HG02852 (cell line): ENCODE measurements around the gene RASGRP2.

Experiments
- ATAC-seq: cut with Tn5 transposase; IDR thresholded peaks from one replicate; pipeline ENCODE4 v1.9.1; 2021; ENCODE audit warnings: mild to moderate bottlenecking, moderate library complexity; ENCODE audit not compliant: unreplicated experiment

The RASGRP2 gene

DNA sequence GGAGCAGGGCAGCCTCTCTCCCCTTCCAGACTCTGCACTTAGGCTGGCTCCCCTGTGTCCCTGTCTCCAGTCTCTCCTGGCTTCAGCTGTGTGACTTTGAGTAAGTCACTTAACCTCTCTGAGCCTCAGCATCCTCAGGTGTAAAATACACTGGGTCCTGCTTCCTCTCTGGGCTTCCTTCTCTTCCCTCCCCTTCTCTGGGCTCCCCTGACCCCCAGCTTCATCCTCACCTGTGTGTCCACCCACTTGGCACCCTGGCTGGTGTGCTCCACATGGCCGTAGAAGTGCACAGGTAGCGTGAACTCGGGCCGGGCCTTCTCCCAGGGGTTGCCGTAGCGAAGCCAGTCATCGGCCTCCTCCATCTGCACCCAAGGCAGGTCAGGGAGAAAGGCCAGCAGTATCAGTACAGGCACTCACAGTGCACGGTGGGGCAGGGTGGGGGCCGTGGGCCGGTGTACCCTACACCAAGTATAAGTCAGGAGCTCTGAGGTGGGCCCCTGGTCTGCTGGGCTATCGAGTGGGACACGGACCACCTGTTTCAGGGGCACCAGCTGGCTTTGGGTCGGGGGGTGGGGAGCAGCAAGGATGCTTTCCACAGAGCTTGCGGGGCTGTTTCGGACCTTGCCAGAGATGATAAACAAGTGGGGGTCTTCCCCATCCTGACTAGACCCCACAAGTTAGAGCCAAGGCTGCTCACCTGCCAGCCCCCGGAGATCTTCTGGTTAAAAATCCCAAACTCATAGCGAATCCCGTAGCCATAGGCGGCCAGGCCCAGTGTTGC lies 13.8 kb upstream of the RASGRP2 start:
- no peak for ATAC-seq

DNA sequence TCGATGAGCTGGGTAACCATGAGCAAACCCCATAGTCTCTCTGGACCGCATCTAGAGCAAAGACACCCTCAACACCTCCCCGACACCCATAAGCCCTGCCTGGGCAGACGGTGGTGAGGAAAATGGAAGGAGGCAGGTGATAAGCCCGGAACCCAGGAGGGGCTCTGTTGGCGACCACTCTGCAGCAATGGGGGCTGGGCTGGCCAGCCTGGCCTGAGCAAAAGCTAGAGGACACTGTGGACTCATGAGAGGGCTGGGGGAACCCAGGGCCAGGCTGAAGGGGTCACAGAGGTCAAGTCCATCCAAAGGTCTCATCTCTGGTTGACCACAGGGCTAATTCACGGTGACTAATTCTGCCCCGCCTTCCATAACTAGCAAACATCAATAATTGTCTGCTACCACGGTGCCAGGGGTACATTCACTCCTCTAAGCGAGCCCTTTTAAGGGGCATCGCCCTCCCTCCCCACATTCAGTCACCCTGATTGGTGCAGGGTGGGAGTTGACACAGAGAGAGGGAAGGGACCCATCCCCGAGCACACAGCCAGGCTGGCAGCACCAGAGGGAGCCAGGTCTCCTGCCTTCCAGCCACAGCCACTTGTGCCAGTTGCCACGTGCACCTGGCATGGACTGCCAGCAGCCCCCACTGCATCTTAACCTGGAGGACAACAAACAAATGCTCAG lies 11.9 kb upstream of the RASGRP2 start:
- ATAC-seq, result no peak

DNA sequence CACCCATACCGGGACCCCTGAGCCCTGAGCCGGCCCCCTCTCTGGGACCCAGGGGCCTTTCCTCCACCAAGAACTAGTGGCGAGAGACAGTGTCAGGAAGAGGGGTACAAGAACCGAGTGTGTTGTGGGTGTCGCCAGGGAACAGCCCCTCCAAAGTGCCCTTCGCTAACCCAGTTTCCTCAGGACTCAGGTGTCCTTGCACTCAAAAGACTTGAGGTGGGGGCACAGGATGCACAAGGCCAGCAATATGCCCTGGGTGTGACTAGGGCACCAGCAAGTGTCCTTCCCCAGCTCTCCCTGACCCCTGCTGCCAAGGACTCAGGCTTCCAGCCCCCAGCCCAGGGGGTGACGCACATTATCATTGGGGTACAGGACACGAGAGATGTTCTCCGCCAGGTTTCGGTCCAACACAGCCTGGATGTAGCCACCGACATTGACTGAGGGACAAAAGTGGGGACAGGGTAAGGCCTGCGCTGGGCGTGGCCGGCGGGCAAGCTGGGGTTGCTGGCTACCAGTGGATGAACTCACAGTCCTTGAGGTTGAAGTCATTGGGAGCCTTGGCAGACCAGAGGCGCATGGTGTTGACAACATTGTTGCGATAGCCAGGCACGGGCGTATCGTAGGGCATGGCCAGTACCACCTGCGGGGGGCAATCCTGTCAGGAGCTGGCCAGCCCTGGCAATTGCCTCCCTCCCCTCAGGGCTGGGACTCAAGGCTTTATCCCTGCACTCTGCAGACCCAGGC lies 11.1 kb upstream of the RASGRP2 start:
- ATAC-seq, result no peak

DNA sequence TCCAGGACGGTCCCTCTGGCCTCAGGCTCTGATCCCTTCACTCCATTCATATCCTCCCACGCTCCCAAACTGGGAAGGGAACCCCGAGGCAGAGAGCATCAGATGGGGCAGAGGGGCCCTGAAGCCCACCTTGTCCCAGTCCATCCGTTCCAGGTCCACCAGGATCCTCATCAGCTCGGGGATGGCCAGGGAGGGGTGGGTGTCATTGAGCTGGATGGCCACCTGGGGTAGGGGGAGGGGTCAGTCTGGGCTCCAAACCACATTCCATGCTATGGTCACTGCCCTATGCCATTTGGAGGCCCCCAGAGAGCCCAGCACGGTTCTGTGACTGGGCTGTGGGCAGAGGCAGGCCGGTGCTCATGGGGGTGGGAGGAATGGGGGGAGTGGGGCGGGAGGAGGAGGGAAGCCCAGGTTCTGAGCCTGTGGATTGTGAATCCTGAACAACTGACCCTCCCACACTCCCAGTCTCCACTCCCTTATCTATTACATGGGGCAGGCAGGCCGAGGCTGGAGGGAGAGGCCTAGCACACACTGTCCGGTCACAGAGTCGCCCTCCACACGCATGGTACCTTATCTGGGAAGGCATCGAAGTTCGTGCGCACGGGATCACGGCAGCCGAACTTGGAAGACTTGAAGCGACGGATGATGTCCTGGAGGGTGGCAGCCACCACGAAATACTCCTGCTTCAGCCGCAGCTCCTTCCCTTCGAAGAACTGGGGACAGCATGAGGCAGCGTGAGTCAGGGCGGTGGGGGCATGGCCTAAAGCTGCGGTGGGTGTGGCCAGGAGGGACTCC lies 10.4 kb upstream of the RASGRP2 start:
- no peak for ATAC-seq

DNA sequence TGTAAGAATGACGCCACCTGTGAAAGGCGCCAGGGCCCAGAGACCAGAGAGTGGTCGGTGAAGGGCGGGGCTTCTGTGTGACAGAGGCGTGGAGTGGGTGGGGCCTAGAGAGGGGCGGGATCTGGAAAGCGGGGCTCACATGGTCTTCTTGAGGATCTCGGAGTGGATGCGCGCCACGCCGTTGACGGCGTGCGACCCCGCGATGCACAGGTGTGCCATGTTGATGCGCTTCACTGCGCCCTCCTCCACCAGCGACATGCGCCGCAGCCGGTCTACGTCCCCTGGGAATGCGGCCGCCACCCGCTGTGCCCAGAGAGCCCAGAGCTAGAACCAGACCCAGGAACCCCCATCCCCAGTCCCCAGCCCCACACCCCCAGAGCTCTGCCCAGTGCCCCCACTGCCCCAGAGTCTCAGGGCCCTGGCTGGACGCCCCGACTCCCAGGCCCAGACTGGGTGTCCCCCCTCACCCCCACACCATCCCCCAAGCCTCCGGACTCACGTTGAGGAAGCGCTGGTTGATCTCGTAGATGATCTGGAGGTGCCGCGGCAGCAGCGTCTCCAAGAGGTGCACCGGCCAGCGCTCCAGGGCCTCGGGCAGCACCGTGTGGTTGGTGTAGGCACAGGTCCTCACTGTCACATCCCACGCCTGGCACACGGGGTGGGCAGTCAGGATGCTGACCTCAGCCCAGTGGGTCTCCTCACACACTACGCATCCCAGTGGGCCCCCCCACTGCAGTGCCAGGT lies 9.6 kb upstream of the RASGRP2 start:
- no peak for ATAC-seq

DNA sequence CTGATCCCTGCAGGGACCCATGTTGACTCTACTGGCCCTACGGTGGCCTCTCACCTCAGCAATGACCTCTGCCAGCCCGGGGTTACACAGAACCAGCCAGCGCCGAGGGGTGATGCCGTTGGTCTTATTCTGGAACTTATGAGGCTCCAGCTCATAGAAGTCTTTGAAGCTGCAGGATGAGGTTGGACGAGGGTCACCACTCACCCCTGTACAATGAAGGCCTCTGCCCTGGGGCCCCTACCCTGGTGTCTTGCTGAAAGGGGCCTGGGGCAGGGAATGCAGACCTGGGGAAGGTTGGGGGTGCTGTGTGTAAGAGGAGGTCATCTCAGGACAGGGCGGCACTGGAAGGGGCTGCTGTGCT lies 9.1 kb upstream of the RASGRP2 start:
- no peak for ATAC-seq

DNA sequence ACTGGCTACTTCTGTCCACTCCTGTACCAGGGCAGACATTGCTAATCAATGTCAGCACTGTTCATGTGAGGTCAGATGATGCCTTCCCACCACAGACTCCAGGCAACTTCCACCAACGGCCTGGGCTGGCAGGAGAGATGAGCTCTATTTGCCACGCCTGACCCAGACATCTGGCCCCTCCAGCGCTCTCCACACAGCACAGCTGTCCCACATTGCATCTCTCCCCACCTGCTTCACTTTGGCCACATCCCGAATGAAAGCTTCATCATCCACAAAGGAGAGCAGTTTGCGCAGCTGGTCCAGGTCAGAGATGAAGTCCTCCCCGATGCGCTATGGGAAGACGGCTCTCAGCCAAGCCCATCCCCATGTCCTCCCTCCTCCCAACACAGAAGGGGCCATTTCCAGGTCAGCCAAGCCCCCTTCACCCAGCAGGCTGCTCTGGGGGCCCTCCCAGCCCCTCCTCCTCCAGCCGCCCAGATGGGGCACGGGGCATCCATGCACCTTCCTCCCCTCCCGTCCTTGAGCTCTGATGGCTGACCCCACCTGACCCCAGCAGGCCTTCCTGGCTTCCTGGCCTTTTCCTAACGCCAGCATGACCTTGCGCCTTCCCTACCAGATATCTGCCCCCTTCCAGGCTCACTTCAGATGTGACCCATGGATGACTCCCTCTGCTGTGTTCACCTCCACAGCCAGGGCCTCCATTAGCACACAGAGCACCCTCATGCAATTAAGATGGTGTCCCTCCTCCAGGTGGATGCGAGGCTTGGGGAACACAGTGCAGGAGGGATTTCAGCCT lies 8.4 kb upstream of the RASGRP2 start:
- no peak for ATAC-seq

DNA sequence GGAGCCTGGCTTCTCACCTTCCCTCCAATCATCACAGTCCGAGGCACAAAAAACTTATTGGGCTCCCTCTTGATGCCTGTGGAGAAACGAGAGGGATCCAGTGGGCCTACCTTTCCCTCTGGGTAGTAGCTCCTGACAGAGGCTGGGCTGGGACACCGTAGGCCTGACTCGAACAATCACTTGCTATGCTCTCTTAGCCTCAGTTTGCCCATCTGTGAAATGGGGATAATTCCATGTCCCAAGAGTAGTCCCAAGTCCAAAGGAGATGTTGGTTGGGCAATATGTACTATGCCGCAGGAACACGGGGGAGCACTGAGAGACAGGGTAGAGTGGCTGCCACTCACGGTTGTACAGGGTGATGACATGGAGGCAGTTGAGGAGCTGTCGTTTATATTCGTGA lies 7.6 kb upstream of the RASGRP2 start:
- ATAC-seq, result no peak

DNA sequence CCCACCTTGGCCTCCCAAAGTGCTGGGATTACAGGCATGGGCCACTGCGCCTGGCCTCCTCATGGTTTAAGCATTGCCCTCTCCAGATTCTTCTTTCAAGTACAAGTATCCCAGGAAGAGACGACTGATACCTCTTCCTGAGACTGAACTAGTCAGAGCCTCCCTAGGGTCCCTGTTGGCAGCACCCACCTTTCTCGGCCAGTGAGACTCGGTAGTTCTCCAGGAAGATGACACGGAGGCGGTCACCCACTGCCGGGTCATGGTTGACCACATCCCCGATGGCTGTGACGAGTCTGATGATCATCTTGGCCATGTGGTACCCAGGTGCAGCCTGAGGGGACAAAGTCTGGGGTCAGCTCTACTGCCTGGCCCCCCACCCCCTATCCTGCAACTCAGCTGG lies 7.2 kb upstream of the RASGRP2 start:
- ATAC-seq, result no peak

DNA sequence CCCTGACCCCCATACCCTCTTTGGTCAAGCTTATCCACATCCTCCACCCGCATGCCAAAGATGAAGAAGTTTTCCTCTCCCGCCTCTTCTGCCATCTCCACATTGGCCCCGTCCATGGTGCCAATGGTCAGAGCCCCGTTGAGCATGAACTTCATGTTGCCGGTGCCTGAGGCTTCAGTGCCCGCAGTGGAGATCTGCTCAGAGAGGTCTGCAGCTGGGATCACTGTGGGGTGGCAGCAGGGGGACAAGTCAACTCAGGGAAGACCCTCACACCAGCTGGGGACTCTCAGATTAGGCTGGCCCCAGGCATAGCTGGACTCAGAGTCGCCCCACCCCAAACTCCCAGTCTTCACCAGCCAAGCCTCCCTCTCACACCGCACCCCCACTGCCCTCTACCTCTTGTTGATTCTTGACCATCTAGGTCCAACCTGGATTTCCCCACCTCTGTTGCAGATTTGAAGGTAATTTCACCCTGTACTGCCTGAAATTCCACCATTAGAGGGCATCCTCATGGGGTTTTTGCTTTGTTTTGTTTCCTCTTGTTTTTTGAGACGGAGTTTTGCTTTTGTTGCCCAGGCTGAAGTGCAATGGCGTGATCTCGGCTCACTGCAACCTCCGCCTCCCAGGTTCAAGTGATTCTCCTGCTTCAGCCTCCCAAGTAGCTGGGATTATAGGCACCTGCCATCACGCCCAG lies 6.6 kb upstream of the RASGRP2 start:
- no peak for ATAC-seq

DNA sequence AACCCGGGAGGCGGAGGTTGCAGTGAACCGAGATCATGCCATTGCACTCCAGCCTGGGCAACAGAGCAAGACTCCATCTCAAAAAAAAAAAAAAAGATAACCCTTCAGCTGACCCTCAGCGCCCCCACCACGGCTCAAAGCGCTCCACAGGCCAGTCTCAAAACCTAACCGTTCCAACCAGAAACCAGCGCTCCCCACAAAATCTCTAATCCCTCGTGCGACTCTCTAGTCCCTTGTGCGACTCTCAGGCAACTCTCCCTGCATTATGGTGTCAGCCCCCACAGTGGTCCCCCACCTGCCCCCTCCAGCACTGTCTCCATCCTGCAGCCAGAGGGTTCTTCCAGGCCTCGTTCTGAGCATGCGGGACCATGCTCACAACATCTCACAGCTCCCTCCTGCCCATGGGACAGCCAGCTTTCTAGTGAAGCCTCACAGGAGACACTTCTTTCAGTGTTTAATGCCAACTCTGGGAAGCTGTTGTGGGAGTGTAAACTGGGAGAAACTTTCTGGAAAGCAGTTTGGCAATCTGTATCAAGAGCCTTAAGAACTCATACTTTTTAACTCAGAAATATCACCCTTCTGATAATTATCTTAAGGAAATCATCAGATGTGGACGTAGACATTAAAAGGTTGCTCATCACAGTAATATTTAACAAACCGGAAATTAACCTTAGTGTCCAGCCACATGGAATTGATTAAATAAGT lies 4.2 kb upstream of the RASGRP2 start:
- no peak for ATAC-seq

DNA sequence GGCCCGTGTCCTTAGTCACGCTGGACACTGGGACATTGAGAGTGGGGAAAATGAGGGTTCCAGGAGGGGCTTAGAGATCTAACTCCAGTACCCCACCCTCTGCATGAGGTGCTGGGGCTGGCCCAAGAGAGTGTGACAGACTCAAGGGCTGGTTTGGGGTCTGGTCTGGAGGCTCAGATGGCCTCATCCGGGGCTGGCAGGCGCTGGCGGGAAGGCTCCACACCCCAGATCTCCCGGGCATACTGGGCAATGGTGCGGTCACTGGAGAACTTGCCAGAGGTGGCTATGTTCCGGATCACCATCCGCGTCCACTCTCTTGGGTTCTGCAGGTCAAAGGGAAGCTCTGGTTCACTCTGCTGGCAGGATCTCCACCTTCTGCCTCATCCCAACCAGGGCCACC lies 2.5 kb upstream of the RASGRP2 start:
- ATAC-seq, result no peak

DNA sequence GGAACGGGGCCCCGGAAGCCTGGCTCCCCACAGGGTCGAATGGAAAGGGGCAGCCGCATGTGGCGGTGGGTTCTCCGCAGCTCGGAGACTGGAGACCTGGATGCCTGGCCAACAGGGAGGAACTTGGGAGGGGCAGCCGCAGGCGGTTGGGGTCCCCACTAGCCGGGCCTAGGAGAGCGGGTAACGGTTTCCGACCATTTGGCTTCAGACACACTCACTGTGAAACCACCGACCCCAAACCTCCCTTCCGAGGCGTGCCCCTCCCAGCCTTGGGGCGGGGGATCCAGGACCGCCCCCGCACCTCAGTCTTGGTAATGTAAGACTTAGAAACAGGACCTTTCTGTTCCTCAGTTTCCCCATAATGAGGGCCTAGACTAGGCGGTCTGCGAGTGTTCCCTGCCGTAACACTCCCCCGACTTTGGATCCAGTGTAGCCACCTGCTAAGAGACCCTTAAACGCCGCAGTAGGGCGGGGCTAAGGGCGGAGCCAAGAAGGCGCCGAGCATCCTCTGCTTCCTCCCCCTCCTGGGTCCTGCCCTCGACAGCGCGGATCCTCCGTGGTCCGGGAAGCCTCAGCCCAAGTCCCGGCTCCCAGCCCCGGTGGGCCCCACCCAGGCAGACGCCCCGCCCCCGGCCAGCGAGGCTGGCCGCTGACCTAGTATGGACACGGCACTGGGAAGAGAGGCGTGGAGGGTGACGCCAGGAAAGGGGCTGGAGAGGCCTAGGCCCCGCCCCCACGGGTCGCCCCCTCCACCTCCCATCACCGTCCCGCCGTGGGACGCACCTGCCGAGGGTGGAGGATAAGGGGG lies 1.8 kb upstream of the RASGRP2 start:
- no peak for ATAC-seq

DNA sequence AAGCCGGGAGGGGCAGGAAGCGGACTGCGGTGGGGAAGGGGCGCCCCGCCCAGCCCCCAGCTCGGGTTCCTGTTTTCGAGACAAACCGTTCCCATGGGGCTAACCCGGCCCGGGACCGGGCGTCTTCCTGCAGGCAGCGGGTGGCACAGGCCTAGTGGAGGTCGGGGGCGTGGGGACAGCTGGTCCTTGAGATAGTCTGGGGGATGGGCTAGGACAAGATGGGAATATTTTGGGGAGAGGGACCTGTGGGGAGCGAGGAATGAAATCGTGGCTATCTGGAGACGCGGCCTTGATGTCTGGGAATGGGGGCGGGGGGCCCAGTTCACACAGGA lies 1.2 kb upstream of the RASGRP2 start:
- ATAC-seq, result no peak

DNA sequence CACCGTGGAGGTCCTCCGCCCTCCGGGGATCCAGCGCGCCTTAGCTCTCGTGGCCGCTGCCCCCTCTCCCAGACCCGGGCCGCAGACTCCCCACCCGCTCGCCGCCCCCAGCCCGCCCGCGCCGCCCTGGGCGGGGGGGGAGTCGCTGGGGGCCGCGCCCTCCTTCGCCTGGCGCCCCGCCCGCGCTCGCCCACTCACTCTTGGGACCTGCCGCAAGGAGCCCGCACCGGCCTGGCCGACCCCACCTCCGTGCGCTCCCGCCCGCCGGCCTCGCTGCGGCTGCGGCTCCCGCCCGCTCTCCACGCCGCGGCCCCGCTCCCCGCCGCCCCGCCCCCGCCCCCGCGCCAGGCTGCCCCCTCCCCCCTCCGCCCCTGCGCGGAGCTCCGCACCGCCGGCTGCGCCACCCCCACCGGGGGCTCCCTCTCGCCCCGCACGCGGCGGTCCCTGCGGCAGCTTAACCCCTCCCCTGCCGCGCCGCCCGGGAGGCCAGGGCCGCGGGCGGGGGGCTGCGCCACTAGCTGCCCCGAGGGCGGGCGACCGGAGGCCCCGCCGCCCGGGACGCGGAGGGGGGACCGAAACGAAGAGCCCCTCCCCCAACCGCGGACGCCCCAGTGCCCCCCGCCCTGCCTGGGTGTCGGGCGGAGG lies 724 bp upstream of the RASGRP2 start:
- ATAC-seq, result no peak

DNA sequence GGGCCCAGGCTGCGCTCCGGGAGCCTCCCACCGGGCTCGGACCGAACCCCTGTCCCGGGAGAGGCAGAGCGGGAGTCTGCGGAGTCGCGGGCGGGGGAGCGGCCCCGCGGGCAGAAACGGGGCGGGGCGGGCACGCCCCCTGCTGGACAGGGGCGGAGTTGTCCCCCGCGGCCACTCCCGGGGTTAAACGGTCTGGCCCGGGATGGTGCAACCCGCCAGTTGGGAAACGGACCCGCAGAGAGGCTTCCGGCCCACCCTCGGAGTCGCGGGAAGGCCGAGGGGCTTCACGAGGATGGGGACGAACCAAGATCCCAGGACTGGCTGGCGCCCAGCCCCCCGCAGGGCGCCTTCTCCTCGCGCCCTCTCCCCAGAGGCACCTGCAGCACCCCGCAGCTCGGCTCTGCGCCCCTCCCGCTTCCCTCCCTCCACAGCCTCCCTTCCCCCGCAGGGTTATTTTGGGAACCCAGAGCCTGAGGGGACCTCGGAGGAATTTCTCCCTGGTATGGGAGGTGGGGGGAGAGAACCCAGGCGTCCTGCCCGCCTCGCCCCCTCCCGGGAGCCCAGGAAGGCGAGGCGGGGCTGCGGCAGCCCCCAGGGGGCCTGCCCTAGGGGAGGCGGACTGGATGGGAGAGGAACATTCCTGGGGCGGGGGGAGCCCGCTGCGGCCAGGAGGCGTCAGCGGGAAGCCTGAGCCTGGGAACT lies 902 bp downstream of the RASGRP2 start:
- ATAC-seq, result no peak
